Measurements from ENCODE around the gene C12orf76.
A peak's percentile ranks its signal among the peaks of the same experiment; 100 is the strongest.
"Not testable (repeated sequence)": the region's sequence is repeated elsewhere in the genome, so short reads cannot be mapped to it uniquely, and the experiment has no call there.

C12orf76 gene

DNA sequence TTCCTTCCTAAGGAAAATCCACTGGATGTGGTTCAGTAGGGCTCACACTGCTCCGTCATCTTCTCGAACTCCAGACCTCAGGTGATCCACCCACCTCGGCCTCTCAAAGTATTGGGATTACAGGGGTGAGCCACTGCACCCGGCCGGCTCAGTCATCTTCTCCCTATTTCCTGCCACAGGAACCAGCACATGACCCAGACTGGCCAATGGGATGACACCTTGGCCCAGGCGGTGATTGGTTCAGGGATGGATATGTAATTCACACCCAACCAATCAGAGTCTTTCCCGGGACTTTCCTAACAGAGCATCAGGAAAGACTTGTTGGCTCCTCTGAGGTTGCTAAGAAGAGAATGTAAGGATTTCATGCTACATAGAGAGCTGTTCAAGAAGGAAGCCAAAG, 19.2 kb upstream of the C12orf76 start:
- peak; percentile 24 for DNase-seq
- Histone ChIP-seq H3K9me3 (no peaks in the 10 kb centered on the region; the same call in 1 of the 2 replicates), H3K4me3 (ENCODE audit: low read depth, low read length) (no peak overlapping the region), H3K4me1 (no peaks in the 10 kb centered on the region; the same call in 1 of the 2 replicates), H3K36me3 (no peaks in the 10 kb centered on the region), H3K27me3 (no peaks in the 10 kb centered on the region)
- TF ChIP-seq, protein P1, sequence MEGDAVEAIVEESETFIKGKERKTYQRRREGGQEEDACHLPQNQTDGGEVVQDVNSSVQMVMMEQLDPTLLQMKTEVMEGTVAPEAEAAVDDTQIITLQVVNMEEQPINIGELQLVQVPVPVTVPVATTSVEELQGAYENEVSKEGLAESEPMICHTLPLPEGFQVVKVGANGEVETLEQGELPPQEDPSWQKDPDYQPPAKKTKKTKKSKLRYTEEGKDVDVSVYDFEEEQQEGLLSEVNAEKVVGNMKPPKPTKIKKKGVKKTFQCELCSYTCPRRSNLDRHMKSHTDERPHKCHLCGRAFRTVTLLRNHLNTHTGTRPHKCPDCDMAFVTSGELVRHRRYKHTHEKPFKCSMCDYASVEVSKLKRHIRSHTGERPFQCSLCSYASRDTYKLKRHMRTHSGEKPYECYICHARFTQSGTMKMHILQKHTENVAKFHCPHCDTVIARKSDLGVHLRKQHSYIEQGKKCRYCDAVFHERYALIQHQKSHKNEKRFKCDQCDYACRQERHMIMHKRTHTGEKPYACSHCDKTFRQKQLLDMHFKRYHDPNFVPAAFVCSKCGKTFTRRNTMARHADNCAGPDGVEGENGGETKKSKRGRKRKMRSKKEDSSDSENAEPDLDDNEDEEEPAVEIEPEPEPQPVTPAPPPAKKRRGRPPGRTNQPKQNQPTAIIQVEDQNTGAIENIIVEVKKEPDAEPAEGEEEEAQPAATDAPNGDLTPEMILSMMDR (IDR thresholded peaks at IDR 0.05; ENCODE audit: low read depth, low read length): no peak

DNA sequence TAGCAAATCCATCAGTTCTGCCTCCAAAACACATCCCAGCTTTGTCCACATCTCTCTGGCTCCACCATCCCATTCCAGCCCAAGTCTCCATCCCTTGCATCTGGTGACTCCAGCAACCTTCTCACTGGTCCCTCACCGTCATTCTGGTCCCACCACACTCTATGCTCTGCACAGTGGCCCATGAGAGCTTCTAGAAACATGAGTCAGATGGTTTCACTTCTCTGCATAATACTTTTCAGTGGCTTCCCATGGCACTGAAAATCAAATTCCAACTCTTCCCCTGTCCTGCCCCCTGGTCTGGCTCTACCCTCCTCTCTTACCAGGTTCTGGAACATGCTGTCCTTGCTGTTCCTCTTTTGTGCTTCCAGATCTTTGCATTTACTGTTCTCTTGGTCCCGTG, 17.2 kb upstream of the C12orf76 start:
- H3K27me3 ChIP-seq: no peaks in the 10 kb centered on the region
- TF ChIP-seq, protein P1 (IDR thresholded peaks at IDR 0.05; ENCODE audit: low read depth, low read length): no peak
- no peaks in the 10 kb centered on the region for H3K36me3 ChIP-seq

DNA sequence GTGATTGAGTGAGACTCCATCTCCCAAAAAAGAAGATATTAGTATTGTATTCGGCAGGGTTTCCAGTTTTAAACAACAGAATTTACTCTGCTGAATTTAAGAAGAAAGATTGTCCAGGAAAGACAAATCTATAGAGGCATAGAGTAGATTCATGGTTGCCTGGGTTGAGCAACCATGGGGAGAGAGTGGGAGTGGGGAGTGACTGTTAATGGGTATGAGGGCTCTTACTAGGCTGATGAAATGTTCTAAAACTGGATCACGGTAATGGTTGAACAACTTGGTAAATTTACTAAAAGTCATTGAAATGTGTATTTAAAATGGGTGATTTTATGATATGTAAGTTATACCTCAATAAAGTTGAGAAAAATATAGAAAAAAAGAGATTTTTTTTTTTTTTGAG, 13.9 kb upstream of the C12orf76 start:
- no peaks in the 10 kb centered on the region for H3K36me3 ChIP-seq
- DNase-seq: no peak
- H3K9me3 ChIP-seq: no peaks in the 10 kb centered on the region; the same call in 1 of the 2 replicates
- H3K4me1 ChIP-seq: peaks cover 3% of the 10 kb centered on the region; the same call in 1 of the 2 replicates
- H3K27me3 ChIP-seq: no peaks in the 10 kb centered on the region
- TF ChIP-seq, protein P1 (IDR thresholded peaks at IDR 0.05; ENCODE audit: low read depth, low read length): no peak
- no peak overlapping the region for H3K4me3 ChIP-seq (ENCODE audit: low read depth, low read length)

More for the DNA sequence above, 17.2 kb upstream of the C12orf76 start:
- Histone ChIP-seq H3K4me3 (ENCODE audit: low read depth, low read length) (no peak overlapping the region), H3K9me3 (no peaks in the 10 kb centered on the region; the same call in 1 of the 2 replicates), H3K4me1 (no peaks in the 10 kb centered on the region; the same call in 1 of the 2 replicates)
- DNase-seq: no peak

- H3K9me3 ChIP-seq: no peaks in the 10 kb centered on the region; the same call in 1 of the 2 replicates
- H3K36me3 ChIP-seq: no peaks in the 10 kb centered on the region
- H3K4me1 ChIP-seq: peaks cover 3% of the 10 kb centered on the region; the same call in 1 of the 2 replicates
- no peak for DNase-seq
- no peak overlapping the region for H3K4me3 ChIP-seq (ENCODE audit: low read depth, low read length)
- TF ChIP-seq, protein P1 (IDR thresholded peaks at IDR 0.05; ENCODE audit: low read depth, low read length): no peak
- H3K27me3 ChIP-seq: no peaks in the 10 kb centered on the region
These were observed 11.3 kb upstream of the C12orf76 start for GRCh38 chr12:110059651-110060000.

GRCh38 chr12:110058875-110059615, 10.7 kb upstream of the C12orf76 start:
- no peaks in the 10 kb centered on the region for H3K9me3 ChIP-seq
- no peaks in the 10 kb centered on the region for H3K27me3 ChIP-seq
- H3K36me3 ChIP-seq: no peaks in the 10 kb centered on the region
- DNase-seq: no peak
- peaks cover 3% of the 10 kb centered on the region; the same call in 1 of the 2 replicates for H3K4me1 ChIP-seq
- no peak overlapping the region for H3K4me3 ChIP-seq (ENCODE audit: low read depth, low read length)
- TF ChIP-seq, protein P1 (IDR thresholded peaks at IDR 0.05; ENCODE audit: low read depth, low read length): no peak

- not testable (repeated sequence) for H3K4me1 ChIP-seq; H3K9me3 ChIP-seq; DNase-seq; H3K36me3 ChIP-seq; H3K27me3 ChIP-seq; H3K4me3 ChIP-seq (ENCODE audit: low read depth, low read length)
These were observed 8.3 kb upstream of the C12orf76 start for GRCh38 chr12:110056643-110057042.

GRCh38 chr12:110055375-110056352, 7.3 kb upstream of the C12orf76 start:
- H3K4me1 ChIP-seq; H3K9me3 ChIP-seq; H3K4me3 ChIP-seq (ENCODE audit: low read depth, low read length); DNase-seq; H3K27me3 ChIP-seq; H3K36me3 ChIP-seq: not testable (repeated sequence)
